ENCODE results near the gene MARK4.

The MARK4 gene

DNA sequence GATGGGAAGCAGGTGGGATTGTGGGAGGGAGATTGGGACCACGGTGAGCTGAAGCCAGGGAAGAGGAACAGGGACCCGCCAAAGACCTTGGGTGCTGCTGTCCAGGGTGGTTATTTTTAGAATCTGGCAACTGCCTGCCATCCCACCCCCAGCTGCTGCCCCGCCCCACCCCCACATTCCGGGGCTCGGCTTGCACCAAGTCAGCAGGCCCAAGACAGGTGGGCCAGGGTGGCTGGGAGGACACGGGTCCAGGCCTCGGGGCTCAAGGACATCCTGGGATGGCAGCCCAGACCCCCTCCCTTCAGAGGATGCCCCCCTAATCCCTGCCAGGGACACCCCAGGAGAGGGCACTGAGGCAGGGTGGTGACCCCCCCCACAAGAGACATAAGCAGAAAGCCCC is 70.8 kb downstream of the MARK4 start:
- ATAC-seq: no peak
- TF ChIP-seq, protein P1, sequence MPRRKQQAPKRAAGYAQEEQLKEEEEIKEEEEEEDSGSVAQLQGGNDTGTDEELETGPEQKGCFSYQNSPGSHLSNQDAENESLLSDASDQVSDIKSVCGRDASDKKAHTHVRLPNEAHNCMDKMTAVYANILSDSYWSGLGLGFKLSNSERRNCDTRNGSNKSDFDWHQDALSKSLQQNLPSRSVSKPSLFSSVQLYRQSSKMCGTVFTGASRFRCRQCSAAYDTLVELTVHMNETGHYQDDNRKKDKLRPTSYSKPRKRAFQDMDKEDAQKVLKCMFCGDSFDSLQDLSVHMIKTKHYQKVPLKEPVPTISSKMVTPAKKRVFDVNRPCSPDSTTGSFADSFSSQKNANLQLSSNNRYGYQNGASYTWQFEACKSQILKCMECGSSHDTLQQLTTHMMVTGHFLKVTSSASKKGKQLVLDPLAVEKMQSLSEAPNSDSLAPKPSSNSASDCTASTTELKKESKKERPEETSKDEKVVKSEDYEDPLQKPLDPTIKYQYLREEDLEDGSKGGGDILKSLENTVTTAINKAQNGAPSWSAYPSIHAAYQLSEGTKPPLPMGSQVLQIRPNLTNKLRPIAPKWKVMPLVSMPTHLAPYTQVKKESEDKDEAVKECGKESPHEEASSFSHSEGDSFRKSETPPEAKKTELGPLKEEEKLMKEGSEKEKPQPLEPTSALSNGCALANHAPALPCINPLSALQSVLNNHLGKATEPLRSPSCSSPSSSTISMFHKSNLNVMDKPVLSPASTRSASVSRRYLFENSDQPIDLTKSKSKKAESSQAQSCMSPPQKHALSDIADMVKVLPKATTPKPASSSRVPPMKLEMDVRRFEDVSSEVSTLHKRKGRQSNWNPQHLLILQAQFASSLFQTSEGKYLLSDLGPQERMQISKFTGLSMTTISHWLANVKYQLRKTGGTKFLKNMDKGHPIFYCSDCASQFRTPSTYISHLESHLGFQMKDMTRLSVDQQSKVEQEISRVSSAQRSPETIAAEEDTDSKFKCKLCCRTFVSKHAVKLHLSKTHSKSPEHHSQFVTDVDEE (CRISPR knock-in tag; IDR thresholded peaks at IDR 0.05): no peak
- no peak for TF ChIP-seq POU6F1 (CRISPR knock-in tag; IDR thresholded peaks at IDR 0.05; ENCODE audit: borderline replicate concordance, low read depth)
- TF ChIP-seq RARB (CRISPR knock-in tag; IDR thresholded peaks at IDR 0.05): no peak
- TF ChIP-seq TCF4 (CRISPR knock-in tag; IDR thresholded peaks at IDR 0.05; ENCODE audit: borderline replicate concordance): no peak
- TF ChIP-seq BACH2 (CRISPR knock-in tag; IDR thresholded peaks at IDR 0.05; ENCODE audit: borderline replicate concordance): no peak
- no peak for TF ChIP-seq ISL1 (CRISPR knock-in tag; IDR thresholded peaks at IDR 0.05)
- TF ChIP-seq ZC3H10 (CRISPR knock-in tag; IDR thresholded peaks at IDR 0.05): no peak

GRCh38 chr19:45322311-45322710 is 71.2 kb downstream of the MARK4 start:
- TF ChIP-seq ZNF565 (CRISPR knock-in tag; conservative IDR thresholded peaks at IDR 0.05; ENCODE audit: low read depth): no peak
- no peak for ATAC-seq

DNA sequence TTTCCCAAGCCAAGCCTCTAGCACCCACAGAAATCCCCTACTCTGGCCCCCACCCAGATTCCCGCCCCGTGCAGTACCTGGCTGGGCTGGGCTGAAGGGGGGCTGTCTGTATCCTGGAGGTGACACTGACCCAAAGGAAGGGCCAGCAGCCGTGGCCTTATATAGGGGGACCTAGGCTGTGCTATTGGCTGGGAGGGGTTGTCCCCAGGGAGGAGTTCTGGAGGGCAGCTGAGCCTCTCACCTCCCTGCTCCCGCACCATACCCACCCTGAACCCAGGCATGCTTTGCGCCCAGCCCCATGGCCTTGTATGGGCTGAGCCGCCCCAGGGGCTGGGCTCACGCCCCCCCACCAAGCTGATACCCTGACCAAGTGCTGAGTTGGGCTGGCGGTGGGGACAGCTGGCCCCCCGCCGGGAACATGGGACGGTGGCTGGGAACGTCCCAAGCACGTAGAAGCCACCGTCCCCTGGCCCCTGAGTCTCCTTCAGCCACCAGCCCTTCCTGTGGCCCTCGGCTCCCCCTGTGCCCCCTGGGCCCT is 71.7 kb downstream of the MARK4 start, which contains the start of gene CKM:
CKM (minus strand) TSS at position 132 of the 538 bp plus-strand sequence. CDS start 3,162 bp downstream, outside the sequence.
- TF ChIP-seq ZFP30 (CRISPR knock-in tag; IDR thresholded peaks at IDR 0.05) (no peak), GLIS3 (CRISPR knock-in tag; IDR thresholded peaks at IDR 0.05) (no peak), ISL1 (CRISPR knock-in tag; IDR thresholded peaks at IDR 0.05) (no peak), ARNTL (CRISPR knock-in tag; IDR thresholded peaks at IDR 0.05; ENCODE audit: borderline replicate concordance, low read depth) (no peak), SNAI2 (CRISPR knock-in tag; IDR thresholded peaks at IDR 0.05) (no peak), ZNF8 (CRISPR knock-in tag; IDR thresholded peaks at IDR 0.05) (no peak), POU6F1 (CRISPR knock-in tag; IDR thresholded peaks at IDR 0.05; ENCODE audit: borderline replicate concordance, low read depth) (no peak), OSR1 (CRISPR knock-in tag; IDR thresholded peaks at IDR 0.05) (no peak), CREB5 (CRISPR knock-in tag; IDR thresholded peaks at IDR 0.05; ENCODE audit: low read depth) (no peak)
- ATAC-seq: no peak

GRCh38 chr19:45323671-45324081 is 72.6 kb downstream of the MARK4 start:
- TF ChIP-seq TCF4 (CRISPR knock-in tag; IDR thresholded peaks at IDR 0.05; ENCODE audit: borderline replicate concordance): no peak
- no peak for TF ChIP-seq SNAI2 (CRISPR knock-in tag; IDR thresholded peaks at IDR 0.05)
- no peak for TF ChIP-seq ZC3H10 (CRISPR knock-in tag; IDR thresholded peaks at IDR 0.05)
- no peak for TF ChIP-seq ZNF565 (CRISPR knock-in tag; conservative IDR thresholded peaks at IDR 0.05; ENCODE audit: low read depth)
- TF ChIP-seq ZNF70 (CRISPR knock-in tag; IDR thresholded peaks at IDR 0.05): no peak
- no peak for TF ChIP-seq ARNTL (CRISPR knock-in tag; IDR thresholded peaks at IDR 0.05; ENCODE audit: borderline replicate concordance, low read depth)
- TF ChIP-seq POU6F1 (CRISPR knock-in tag; IDR thresholded peaks at IDR 0.05; ENCODE audit: borderline replicate concordance, low read depth): no peak
- no peak for TF ChIP-seq CREB5 (CRISPR knock-in tag; IDR thresholded peaks at IDR 0.05; ENCODE audit: low read depth)
- TF ChIP-seq OSR1 (CRISPR knock-in tag; IDR thresholded peaks at IDR 0.05): no peak
- TF ChIP-seq GLIS3 (CRISPR knock-in tag; IDR thresholded peaks at IDR 0.05): no peak
- TF ChIP-seq ISL1 (CRISPR knock-in tag; IDR thresholded peaks at IDR 0.05): no peak
- TF ChIP-seq CSDC2 (CRISPR knock-in tag; IDR thresholded peaks at IDR 0.05): no peak
- TF ChIP-seq TOX (CRISPR knock-in tag; IDR thresholded peaks at IDR 0.05; ENCODE audit: borderline replicate concordance): no peak
- TF ChIP-seq, protein P2, sequence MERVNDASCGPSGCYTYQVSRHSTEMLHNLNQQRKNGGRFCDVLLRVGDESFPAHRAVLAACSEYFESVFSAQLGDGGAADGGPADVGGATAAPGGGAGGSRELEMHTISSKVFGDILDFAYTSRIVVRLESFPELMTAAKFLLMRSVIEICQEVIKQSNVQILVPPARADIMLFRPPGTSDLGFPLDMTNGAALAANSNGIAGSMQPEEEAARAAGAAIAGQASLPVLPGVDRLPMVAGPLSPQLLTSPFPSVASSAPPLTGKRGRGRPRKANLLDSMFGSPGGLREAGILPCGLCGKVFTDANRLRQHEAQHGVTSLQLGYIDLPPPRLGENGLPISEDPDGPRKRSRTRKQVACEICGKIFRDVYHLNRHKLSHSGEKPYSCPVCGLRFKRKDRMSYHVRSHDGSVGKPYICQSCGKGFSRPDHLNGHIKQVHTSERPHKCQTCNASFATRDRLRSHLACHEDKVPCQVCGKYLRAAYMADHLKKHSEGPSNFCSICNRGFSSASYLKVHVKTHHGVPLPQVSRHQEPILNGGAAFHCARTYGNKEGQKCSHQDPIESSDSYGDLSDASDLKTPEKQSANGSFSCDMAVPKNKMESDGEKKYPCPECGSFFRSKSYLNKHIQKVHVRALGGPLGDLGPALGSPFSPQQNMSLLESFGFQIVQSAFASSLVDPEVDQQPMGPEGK (CRISPR knock-in tag; IDR thresholded peaks at IDR 0.05; ENCODE audit: borderline replicate concordance): no peak
- ATAC-seq: no peak; the same call in 2 of the 3 replicates
